Stimulated activated CD4-positive, alpha-beta T cell treated with anti-CD3 and anti-CD28 coated beads, Interleukin-4, amount 100 ng/mL, for 1 hour (primary cell): Measurements from ENCODE around the gene TJAP1.
"Not testable (repeated sequence)": the region's sequence is repeated elsewhere in the genome, so short reads cannot be mapped to it uniquely, and the experiment has no call there.

Experiments used
- DNase-seq: peaks from one replicate; pipeline ENCODE4 v3.0.0-alpha.2; 2020

Gene TJAP1

GRCh38 chr6:43506667-43507471 lies 29.5 kb downstream of the TJAP1 start:
- peak; percentile 70 for DNase-seq

GRCh38 chr6:43508481-43509141 lies 31.2 kb downstream of the TJAP1 start:
- no peak for DNase-seq

GRCh38 chr6:43509142-43509983 lies 32.0 kb downstream of the TJAP1 start:
- DNase-seq = no peak

GRCh38 chr6:43509984-43510826 lies 32.8 kb downstream of the TJAP1 start, which contains the start of gene LRRC73:
Gene LRRC73, minus strand, starts transcription at chr6:43510346. Its CDS starts 561 bp downstream, at chr6:43509785.
- peak; percentile 82 for DNase-seq

- DNase-seq = no peak
Measured at GRCh38 chr6:43510827-43511163, 33.4 kb downstream of the TJAP1 start.

- DNase-seq = no peak
Measured at GRCh38 chr6:43511824-43512415, 34.5 kb downstream of the TJAP1 start.

GRCh38 chr6:43515808-43516207 lies 38.4 kb downstream of the TJAP1 start:
- no peak for DNase-seq

- no peak for DNase-seq
Measured at GRCh38 chr6:43516367-43516696, 39.0 kb downstream of the TJAP1 start.

- DNase-seq = peak; percentile 94
Measured at GRCh38 chr6:43516697-43517504, 39.5 kb downstream of the TJAP1 start, which contains the start of the genes POLR1C and YIPF3. Gene POLR1C, plus strand, starts transcription at chr6:43517089. Its CDS starts 21 bp downstream, at chr6:43517110. Gene YIPF3, minus strand, starts transcription at chr6:43516926. Its CDS starts 119 bp downstream, at chr6:43516807.

GRCh38 chr6:43517505-43518357 lies 40.4 kb downstream of the TJAP1 start:
- DNase-seq = no peak

GRCh38 chr6:43520097-43520496 lies 42.7 kb downstream of the TJAP1 start:
- no peak for DNase-seq

GRCh38 chr6:43521836-43522235 lies 44.5 kb downstream of the TJAP1 start:
- no peak for DNase-seq

- no peak for DNase-seq
Measured at GRCh38 chr6:43522547-43523261, 45.3 kb downstream of the TJAP1 start.

- no peak for DNase-seq
Measured at GRCh38 chr6:43523284-43523683, 45.9 kb downstream of the TJAP1 start.

- DNase-seq = no peak
Measured at GRCh38 chr6:43524483-43524961, 47.2 kb downstream of the TJAP1 start.

GRCh38 chr6:43532201-43532600 lies 54.8 kb downstream of the TJAP1 start:
- DNase-seq = no peak

- DNase-seq = not testable (repeated sequence)
Measured at GRCh38 chr6:43538986-43539385, 61.6 kb downstream of the TJAP1 start.

GRCh38 chr6:43539409-43539808 lies 62.0 kb downstream of the TJAP1 start:
- not testable (repeated sequence) for DNase-seq

GRCh38 chr6:43540507-43540906 lies 63.1 kb downstream of the TJAP1 start:
- DNase-seq = no peak
